Activated T-helper 1 cell treated with anti-CD3 and anti-CD28 coated beads, Interleukin-12 subunit alpha, Interleukin-12 subunit beta, Interleukin-2, Interleukin-4 antibody, amounts not matched to agents 30 ng/mL and 10 ng/mL and 1 ng/mL, durations not matched to agents 14 hours and 24 hours and 36 hours (primary cell): ENCODE results near the gene KIAA1549. TPM values are rescaled to one million over a fixed set of nuclear protein-coding genes. Genes with fewer than 3 reads are reported as not detected.
"Not testable (repeated sequence)": the region's sequence is repeated elsewhere in the genome, so short reads cannot be mapped to it uniquely, and the experiment has no call there.

Experiments
- DNase-seq: peaks from one replicate; pipeline ENCODE4 v3.0.0; 2021; ENCODE audit warnings: low spot score
- H3K27ac Mint-ChIP-seq: one replicate; pipeline ENCODE4 v1.8.0; 2021; ENCODE audit warnings: mild to moderate bottlenecking, mixed read lengths
- H3K27me3 Mint-ChIP-seq: one replicate; pipeline ENCODE4 v1.8.0; 2022; ENCODE audit warnings: mild to moderate bottlenecking, moderate library complexity, mixed read lengths; ENCODE audit not compliant: insufficient read depth
- H3K36me3 Mint-ChIP-seq: one replicate; pipeline ENCODE4 v1.8.0; 2021; ENCODE audit warnings: low read depth, mixed read lengths
- H3K4me1 Mint-ChIP-seq: one replicate; pipeline ENCODE4 v1.8.0; 2021; ENCODE audit warnings: low read depth, mixed read lengths
- H3K4me3 Mint-ChIP-seq: one replicate; pipeline ENCODE4 v1.8.0; 2021; ENCODE audit warnings: mild to moderate bottlenecking, moderate library complexity, mixed read lengths
- H3K9me3 Mint-ChIP-seq: one replicate; pipeline ENCODE4 v1.8.0; 2021; ENCODE audit warnings: mixed read lengths
- intact Hi-C: fragments of 100-400 bp; cut with micrococcal nuclease; formaldehyde crosslinking; loops from one replicate; pipeline ENCODE4 v1.15.1; 2024
- total RNA-seq: library from RNA; stranded (reverse); gene quantifications from 2 replicates; pipeline ENCODE4 v1.2.3, GENCODE V29; 2022

The KIAA1549 gene
- total RNA-seq, 1 donor from 2014 or later: 0.75 TPM

DNA sequence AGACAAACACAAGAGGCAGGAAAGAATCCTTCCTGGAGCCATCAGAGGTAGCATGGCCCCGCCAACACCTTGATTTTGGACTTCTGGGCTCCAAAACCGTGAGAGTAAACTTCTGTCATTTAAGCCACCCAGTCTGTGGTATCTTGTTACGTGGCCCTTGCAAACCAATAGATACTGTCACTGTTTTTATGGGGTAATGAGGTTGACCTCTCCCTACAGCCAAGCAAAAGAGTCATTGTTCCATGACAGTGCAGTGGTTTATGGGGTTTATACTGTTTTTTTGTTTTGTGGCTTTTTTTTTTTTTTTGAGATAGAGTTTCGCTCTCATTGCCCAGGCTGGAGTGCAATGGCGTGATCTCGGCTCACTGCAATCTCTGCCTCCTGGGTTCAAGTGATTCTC is 32.8 kb downstream of the KIAA1549 start:
- intact Hi-C loops: no loop called here
- Mint-ChIP-seq H3K27ac (no peak overlapping the region), H3K4me1 (no peaks in the 10 kb centered on the region), H3K36me3 (no peaks in the 10 kb centered on the region), H3K9me3 (no peaks in the 10 kb centered on the region), H3K4me3 (no peak overlapping the region), H3K27me3 (peaks cover 23% of the 10 kb centered on the region)
- DNase-seq: no peak

DNA sequence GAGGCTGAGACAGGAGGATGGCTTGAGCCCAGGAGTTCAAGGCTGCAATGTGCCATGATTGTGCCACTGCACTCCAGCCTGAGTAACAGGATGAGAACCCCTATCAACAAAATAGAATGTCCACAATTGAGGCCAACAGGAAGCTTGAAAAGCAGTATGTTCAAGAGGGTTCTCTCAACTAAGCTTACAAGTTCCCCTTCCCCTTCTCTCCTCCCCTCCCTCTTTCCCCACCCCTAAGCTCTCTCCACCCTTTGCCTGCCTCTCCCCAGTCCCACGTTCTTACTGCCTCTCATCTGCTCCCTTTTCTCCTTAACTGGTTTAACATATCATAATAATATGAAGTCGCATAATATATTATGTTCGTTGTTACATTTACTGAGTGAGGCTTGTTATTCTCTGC is 35.4 kb downstream of the KIAA1549 start:
- Mint-ChIP-seq H3K9me3 (no peaks in the 10 kb centered on the region), H3K36me3 (no peaks in the 10 kb centered on the region), H3K4me1 (no peaks in the 10 kb centered on the region), H3K27ac (no peak overlapping the region), H3K4me3 (no peak overlapping the region), H3K27me3 (peaks cover 19% of the 10 kb centered on the region)
- intact Hi-C loops: no loop called here
- DNase-seq: no peak

DNA sequence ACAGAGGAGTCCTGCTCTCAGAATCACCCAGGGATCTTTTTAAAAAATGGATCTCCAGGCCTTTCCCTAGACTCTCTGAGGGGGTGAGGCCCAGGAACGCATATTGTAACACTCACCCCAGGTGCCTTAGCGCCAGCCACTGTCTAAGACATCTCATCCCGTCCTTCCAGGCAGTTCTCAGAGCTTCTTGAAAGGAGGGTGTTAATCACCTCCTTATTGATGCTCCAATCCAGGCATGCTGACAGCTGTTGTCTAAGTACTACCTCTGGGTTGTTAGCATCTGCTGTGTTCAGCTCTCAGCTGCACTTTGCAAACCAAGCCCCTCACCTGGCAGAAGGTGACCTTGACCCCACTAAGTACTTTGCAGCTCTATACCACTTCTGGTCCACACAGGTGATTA is 36.0 kb downstream of the KIAA1549 start:
- no peak overlapping the region for H3K27ac Mint-ChIP-seq
- no peaks in the 10 kb centered on the region for H3K36me3 Mint-ChIP-seq
- no peak for DNase-seq
- H3K4me3 Mint-ChIP-seq: no peak overlapping the region
- H3K27me3 Mint-ChIP-seq: peaks cover 19% of the 10 kb centered on the region
- intact Hi-C loops: no loop called here
- no peaks in the 10 kb centered on the region for H3K4me1 Mint-ChIP-seq
- H3K9me3 Mint-ChIP-seq: no peaks in the 10 kb centered on the region

DNA sequence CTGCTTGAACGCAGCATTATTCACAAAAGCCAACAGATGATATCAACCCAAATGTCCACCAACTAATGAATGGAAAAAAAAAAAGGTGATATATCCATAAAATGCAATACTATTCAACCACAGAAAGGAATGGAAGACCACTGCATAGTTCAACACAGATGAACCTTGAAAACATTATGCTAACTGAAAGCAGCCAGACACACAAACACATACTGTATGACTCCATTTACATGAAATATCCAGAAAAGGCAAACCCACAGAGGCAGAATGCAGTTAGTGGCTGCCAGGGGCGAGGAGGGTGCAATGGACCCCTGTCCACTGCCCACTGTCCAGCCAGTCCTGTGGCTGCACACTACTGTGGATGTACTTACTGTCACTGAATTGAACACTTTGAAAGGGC is 36.6 kb downstream of the KIAA1549 start:
- H3K9me3 Mint-ChIP-seq: no peaks in the 10 kb centered on the region
- DNase-seq: no peak
- intact Hi-C loops: no loop called here
- H3K4me1 Mint-ChIP-seq: no peaks in the 10 kb centered on the region
- no peak overlapping the region for H3K4me3 Mint-ChIP-seq
- no peak overlapping the region for H3K27ac Mint-ChIP-seq
- peaks cover 16% of the 10 kb centered on the region for H3K27me3 Mint-ChIP-seq
- H3K36me3 Mint-ChIP-seq: no peaks in the 10 kb centered on the region

DNA sequence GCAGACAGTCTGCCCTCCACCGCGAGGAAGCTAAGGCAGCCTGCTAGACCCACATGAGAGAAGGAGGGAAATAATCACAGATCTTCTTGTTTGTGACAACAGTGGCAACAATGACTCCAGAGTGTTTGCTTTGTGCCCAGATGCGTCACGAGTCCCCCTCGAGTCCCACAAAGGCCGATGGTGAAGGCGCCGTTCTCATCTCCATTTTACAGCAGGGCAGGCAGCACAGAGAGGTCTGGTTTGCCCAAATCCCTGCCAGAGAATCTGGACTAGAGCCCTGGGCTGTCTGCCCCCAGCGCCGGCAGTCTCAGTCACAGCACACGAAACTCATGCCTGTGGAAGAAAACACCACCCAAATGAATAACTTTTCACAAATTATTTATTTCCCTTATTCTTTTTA is 38.1 kb downstream of the KIAA1549 start:
- Mint-ChIP-seq H3K36me3 (no peaks in the 10 kb centered on the region), H3K27me3 (peaks cover 20% of the 10 kb centered on the region), H3K27ac (no peak overlapping the region), H3K4me1 (no peaks in the 10 kb centered on the region), H3K9me3 (no peaks in the 10 kb centered on the region), H3K4me3 (no peak overlapping the region)
- intact Hi-C loops: no loop called here
- DNase-seq: no peak

DNA sequence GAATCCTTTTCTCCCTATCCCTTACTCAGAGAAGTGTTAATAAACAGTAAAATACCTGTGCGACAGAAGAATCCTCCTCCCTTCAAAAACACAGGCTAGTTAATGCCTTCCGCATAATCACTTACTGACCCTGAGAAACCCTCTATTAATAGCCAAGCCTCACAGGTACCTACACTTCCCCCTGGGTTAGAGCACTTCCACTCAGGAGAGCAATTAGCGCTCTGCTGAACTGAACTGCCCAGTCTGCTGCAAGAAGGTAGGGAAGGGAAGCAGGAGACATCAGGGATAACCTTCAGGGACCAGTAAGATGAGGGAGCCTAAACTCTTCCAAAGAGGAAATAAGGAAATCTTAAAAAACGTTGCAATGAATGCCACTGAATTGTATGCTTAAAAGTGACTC is 39.6 kb downstream of the KIAA1549 start:
- H3K27ac Mint-ChIP-seq: no peak overlapping the region
- H3K27me3 Mint-ChIP-seq: peaks cover 23% of the 10 kb centered on the region
- no peaks in the 10 kb centered on the region for H3K9me3 Mint-ChIP-seq
- no peaks in the 10 kb centered on the region for H3K4me1 Mint-ChIP-seq
- no peak for DNase-seq
- H3K36me3 Mint-ChIP-seq: no peaks in the 10 kb centered on the region
- H3K4me3 Mint-ChIP-seq: no peak overlapping the region
- intact Hi-C loops: no loop called here

DNA sequence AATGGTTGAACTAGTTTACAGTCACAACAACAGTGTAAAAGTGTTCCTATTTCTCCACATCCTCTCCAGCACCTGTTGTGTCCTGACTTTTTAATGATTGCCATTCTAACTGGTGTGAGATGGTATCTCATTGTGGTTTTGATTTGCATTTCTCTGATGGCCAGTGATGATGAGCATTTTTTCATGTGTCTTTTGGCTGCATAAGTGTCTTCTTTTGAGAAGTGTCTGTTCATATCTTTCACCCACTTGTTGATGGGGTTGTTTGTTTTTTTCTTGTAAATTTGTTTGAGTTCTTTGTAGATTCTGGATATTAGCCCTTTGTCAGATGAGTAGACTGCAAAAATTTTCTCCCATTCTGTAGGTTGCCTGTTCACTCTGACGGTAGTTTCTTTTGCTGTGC is 40.6 kb downstream of the KIAA1549 start:
- H3K27ac Mint-ChIP-seq, H3K36me3 Mint-ChIP-seq, DNase-seq, H3K4me1 Mint-ChIP-seq, intact Hi-C loops, H3K9me3 Mint-ChIP-seq, H3K4me3 Mint-ChIP-seq: not testable (repeated sequence)
- H3K27me3 Mint-ChIP-seq: peaks cover 24% of the 10 kb centered on the region

DNA sequence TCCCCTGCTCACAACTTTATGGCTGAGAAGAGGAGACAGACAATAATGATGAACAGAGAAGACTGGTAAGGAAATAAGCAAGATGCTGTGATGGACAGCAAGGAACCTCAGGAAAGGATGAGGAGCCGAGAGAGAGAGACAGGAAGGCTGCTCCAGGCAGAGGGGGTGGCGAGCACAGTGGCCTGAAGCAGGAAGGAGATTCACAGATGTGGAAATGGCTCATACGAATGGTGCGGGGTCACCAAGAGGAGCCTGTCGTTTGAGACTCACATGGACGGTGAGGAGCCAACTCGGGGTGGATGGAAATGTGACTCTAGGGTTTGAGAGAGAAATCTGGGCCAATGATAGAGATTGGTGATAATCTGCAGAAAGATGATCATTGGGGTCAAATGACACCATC is 43.7 kb downstream of the KIAA1549 start:
- H3K4me1 Mint-ChIP-seq: no peaks in the 10 kb centered on the region
- intact Hi-C loops: no loop called here
- H3K36me3 Mint-ChIP-seq: no peaks in the 10 kb centered on the region
- no peaks in the 10 kb centered on the region for H3K9me3 Mint-ChIP-seq
- DNase-seq: no peak
- H3K4me3 Mint-ChIP-seq: no peak overlapping the region
- H3K27me3 Mint-ChIP-seq: peaks cover 22% of the 10 kb centered on the region
- H3K27ac Mint-ChIP-seq: no peak overlapping the region

DNA sequence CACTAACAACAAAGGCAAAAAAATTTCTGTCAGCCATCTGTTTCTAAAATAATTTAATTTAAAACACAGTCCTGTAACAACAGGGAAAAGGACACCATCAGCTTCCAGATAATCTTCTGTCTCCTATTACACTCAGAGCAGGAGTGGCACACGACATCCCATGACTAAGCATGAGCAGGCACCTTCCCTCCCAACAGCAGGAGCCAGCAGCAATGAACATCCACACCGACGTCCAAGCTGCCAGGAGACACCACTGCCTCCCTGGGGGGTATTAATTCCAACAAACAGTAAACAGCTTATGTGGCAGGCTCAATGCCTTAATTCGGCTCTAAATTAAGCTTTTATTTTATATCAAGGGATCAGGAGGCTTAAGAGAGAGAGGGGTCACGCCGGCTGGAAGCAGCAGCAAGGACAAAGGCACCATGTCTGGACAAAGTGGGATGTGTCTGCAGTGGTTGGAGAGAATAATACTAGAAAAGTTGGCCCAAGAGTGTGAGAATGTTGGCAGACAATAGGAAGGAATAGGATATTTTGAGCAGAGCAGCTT is 45.7 kb downstream of the KIAA1549 start:
- intact Hi-C loops: no loop called here
- Mint-ChIP-seq H3K4me1 (no peaks in the 10 kb centered on the region), H3K9me3 (no peaks in the 10 kb centered on the region), H3K27ac (no peak overlapping the region), H3K36me3 (no peaks in the 10 kb centered on the region), H3K4me3 (no peak overlapping the region), H3K27me3 (peaks cover 28% of the 10 kb centered on the region)
- DNase-seq: no peak

DNA sequence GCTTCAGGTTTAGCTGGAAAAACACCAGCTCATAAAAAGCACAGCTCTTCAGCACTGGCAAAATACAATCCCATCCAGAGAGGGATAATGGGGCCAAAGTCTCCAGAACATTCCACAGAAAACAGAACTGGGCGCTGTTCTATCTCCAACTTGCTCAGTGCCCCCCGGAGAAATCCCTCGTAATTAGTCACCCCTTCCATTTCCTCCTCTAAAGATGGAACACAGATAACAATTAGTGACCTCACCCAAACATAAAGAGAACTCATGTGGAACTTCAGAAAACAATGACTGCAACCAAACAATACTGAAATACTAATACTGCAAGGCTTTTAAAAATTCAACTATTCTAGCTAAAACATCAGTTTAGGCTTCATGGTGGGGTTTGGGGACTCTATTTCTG is 46.3 kb downstream of the KIAA1549 start:
- no peak for DNase-seq

DNA sequence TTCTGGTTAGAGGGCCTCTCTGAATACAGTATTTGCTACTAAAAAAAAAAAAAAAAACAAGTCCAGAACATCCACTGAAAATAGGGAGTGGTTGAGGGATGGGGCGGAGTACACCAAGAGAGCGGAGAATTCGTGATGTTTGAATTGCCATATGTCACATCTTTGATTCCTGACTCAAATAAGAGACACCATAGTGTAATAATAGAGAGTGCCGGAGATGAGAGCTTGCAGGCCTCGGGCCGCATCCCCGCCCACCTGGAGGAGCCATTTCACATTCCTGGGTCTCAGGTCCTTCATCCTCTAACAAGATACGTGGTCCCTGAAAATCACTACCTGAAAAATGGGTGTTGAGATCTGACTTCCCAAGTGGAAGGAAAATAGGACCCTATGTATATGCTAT is 46.8 kb downstream of the KIAA1549 start:
- no peak overlapping the region for H3K4me3 Mint-ChIP-seq
- H3K36me3 Mint-ChIP-seq: no peaks in the 10 kb centered on the region
- no peak for DNase-seq
- no peak overlapping the region for H3K27ac Mint-ChIP-seq
- H3K4me1 Mint-ChIP-seq: no peaks in the 10 kb centered on the region
- no peaks in the 10 kb centered on the region for H3K9me3 Mint-ChIP-seq
- peaks cover 30% of the 10 kb centered on the region for H3K27me3 Mint-ChIP-seq
- intact Hi-C loops: no loop called here

More for the DNA sequence above, 46.3 kb downstream of the KIAA1549 start:
- Mint-ChIP-seq H3K36me3 (no peaks in the 10 kb centered on the region), H3K9me3 (no peaks in the 10 kb centered on the region), H3K27me3 (peaks cover 30% of the 10 kb centered on the region), H3K4me1 (no peaks in the 10 kb centered on the region), H3K4me3 (no peak overlapping the region), H3K27ac (no peak overlapping the region)
- intact Hi-C loops: no loop called here

DNA sequence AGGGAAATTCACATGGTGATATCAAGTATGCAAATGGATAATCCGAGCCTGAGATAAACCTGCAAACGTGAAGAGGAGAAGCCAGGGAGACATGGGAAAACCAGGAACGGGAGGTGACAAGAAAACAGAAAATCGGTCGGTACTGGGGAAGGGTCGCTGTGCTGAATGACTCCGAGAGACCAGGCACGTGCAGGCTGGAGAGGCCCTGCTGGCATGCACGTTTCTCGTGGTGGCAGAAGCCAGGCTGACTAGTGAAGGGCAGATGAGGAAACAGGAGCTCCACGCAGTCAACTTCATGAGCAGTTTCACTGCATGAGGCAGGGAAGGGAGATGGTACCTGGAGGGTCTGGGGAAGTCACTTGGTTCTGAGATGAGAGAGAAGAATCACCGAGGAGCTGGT is 48.3 kb downstream of the KIAA1549 start:
- Mint-ChIP-seq H3K36me3 (no peaks in the 10 kb centered on the region), H3K9me3 (no peaks in the 10 kb centered on the region), H3K4me1 (no peaks in the 10 kb centered on the region), H3K27ac (no peak overlapping the region), H3K27me3 (peaks cover 27% of the 10 kb centered on the region), H3K4me3 (no peak overlapping the region)
- DNase-seq: no peak
- intact Hi-C loops: no loop called here

DNA sequence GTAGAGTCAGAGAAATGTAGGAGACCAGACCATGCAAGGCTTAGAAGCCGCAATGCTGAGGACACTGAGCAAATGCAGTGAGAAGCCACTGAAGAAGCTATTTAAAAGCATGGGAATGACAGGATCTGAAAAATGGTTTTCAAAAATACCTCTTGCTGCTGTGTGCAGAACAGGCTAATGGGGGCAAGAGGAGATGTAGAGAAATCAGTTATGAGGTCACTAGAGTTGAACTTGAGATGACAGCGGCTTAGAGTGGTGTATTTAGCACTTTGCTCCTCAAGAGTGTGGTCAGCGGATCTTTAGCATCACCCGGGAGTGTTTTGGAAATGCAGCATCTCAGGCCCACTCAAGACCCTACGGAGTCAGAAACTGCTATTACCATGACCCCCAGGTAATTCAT is 48.8 kb downstream of the KIAA1549 start:
- H3K9me3 Mint-ChIP-seq: no peaks in the 10 kb centered on the region
- H3K36me3 Mint-ChIP-seq: no peaks in the 10 kb centered on the region
- no peaks in the 10 kb centered on the region for H3K4me1 Mint-ChIP-seq
- DNase-seq: no peak
- intact Hi-C loops: no loop called here
- no peak overlapping the region for H3K27ac Mint-ChIP-seq
- no peak overlapping the region for H3K4me3 Mint-ChIP-seq
- peaks cover 23% of the 10 kb centered on the region for H3K27me3 Mint-ChIP-seq

DNA sequence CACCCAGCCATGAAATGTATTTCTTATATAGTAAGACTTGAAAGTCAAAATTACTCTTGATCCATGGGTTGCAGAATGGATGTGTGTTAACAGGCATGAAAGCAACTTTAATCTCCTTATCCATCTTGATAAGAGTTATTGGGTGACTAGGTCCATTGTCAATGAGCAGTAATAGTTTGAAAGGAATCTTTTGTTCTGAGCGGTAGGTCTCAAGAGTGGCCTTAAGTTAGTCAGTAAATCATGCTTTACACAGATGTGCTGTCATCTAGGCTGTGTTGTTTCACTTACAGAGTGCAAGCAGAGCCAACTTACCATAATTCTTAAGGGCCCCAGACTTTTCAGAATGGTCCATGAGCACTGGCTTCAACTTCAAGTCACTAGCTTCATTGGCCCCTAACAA is 51.2 kb downstream of the KIAA1549 start:
- no peak overlapping the region for H3K4me3 Mint-ChIP-seq
- no peaks in the 10 kb centered on the region for H3K36me3 Mint-ChIP-seq
- no peak for DNase-seq
- H3K27me3 Mint-ChIP-seq: peaks cover 15% of the 10 kb centered on the region
- peaks cover 15% of the 10 kb centered on the region for H3K4me1 Mint-ChIP-seq
- intact Hi-C loops: no loop called here
- H3K27ac Mint-ChIP-seq: no peak overlapping the region
- no peaks in the 10 kb centered on the region for H3K9me3 Mint-ChIP-seq
